GM19463 (cell line): ENCODE results near the gene ZSCAN5A.
A peak's percentile ranks its signal among the peaks of the same experiment; 100 is the strongest.
"Not testable (repeated sequence)": the region's sequence is repeated elsewhere in the genome, so short reads cannot be mapped to it uniquely, and the experiment has no call there.

ENCODE experiments used
- ATAC-seq: cut with Tn5 transposase; IDR thresholded peaks from one replicate; pipeline ENCODE4 v1.9.1; 2021; ENCODE audit warnings: mild to moderate bottlenecking, moderate library complexity; ENCODE audit not compliant: unreplicated experiment

ZSCAN5A gene

GRCh38 chr19:56315077-56315828 is 614 bp upstream of the ZSCAN5A start:
- peak; percentile 77 for ATAC-seq

GRCh38 chr19:56314018-56314380 is 640 bp downstream of the ZSCAN5A start:
- ATAC-seq: no peak

GRCh38 chr19:56312787-56313657 is 1.6 kb downstream of the ZSCAN5A start:
- ATAC-seq: no peak

- ATAC-seq: no peak
These were observed 2.3 kb downstream of the ZSCAN5A start for GRCh38 chr19:56312342-56312741.

GRCh38 chr19:56310462-56310861 is 4.2 kb downstream of the ZSCAN5A start:
- no peak for ATAC-seq

- peak; percentile 34 for ATAC-seq
These were observed 5.0 kb downstream of the ZSCAN5A start for GRCh38 chr19:56309511-56310185.

- ATAC-seq: no peak
These were observed 5.8 kb downstream of the ZSCAN5A start for GRCh38 chr19:56308792-56309191.

GRCh38 chr19:56307062-56307461 is 7.6 kb downstream of the ZSCAN5A start:
- ATAC-seq: not testable (repeated sequence)

GRCh38 chr19:56306016-56306415 is 8.6 kb downstream of the ZSCAN5A start:
- ATAC-seq: no peak

GRCh38 chr19:56304243-56304642 is 10.4 kb downstream of the ZSCAN5A start:
- no peak for ATAC-seq

GRCh38 chr19:56301886-56302620 is 12.6 kb downstream of the ZSCAN5A start:
- ATAC-seq: no peak

- no peak for ATAC-seq
These were observed 13.5 kb downstream of the ZSCAN5A start for GRCh38 chr19:56301155-56301554.

GRCh38 chr19:56299688-56300087 is 15.0 kb downstream of the ZSCAN5A start:
- no peak for ATAC-seq

- no peak for ATAC-seq
These were observed 17.6 kb downstream of the ZSCAN5A start for GRCh38 chr19:56297010-56297409.

- no peak for ATAC-seq
These were observed 18.8 kb downstream of the ZSCAN5A start for GRCh38 chr19:56295531-56296455.

- no peak for ATAC-seq
These were observed 20.1 kb downstream of the ZSCAN5A start for GRCh38 chr19:56294549-56294948.

- ATAC-seq: no peak
These were observed 22.8 kb downstream of the ZSCAN5A start for GRCh38 chr19:56291867-56292266.

- ATAC-seq: no peak
These were observed 24.5 kb downstream of the ZSCAN5A start for GRCh38 chr19:56290104-56290503.

GRCh38 chr19:56284746-56285145 is 29.9 kb downstream of the ZSCAN5A start:
- no peak for ATAC-seq

- no peak for ATAC-seq
These were observed 31.8 kb downstream of the ZSCAN5A start for GRCh38 chr19:56282809-56283208.
